ENCODE data around the gene UBXN4.

DNA sequence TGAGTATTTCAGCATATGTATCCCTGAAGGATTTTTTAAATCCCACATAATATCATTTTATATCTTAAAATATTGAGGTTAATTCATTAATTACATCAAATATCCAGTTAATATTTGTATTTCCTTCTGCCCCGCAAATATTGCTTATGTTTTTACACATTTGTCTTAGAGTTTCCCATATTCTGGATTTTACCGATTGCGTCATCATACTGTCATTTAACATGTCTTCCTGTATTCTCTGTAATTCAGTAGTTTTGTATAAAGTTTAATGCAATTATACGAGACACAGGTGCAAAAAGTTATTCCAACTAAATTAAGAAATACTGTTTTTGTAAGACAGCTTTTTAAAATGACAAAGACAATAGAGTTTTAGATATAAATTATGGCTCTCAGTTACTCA is 33.5 kb upstream of the UBXN4 start:
- TF ChIP-seq, protein P1, sequence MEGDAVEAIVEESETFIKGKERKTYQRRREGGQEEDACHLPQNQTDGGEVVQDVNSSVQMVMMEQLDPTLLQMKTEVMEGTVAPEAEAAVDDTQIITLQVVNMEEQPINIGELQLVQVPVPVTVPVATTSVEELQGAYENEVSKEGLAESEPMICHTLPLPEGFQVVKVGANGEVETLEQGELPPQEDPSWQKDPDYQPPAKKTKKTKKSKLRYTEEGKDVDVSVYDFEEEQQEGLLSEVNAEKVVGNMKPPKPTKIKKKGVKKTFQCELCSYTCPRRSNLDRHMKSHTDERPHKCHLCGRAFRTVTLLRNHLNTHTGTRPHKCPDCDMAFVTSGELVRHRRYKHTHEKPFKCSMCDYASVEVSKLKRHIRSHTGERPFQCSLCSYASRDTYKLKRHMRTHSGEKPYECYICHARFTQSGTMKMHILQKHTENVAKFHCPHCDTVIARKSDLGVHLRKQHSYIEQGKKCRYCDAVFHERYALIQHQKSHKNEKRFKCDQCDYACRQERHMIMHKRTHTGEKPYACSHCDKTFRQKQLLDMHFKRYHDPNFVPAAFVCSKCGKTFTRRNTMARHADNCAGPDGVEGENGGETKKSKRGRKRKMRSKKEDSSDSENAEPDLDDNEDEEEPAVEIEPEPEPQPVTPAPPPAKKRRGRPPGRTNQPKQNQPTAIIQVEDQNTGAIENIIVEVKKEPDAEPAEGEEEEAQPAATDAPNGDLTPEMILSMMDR (conservative IDR thresholded peaks at IDR 0.05; ENCODE audit: low read depth, low read length): no peak
- no peak for TF ChIP-seq SMC3 (IDR thresholded peaks at IDR 0.05; ENCODE audit: low read depth, low read length)
- TF ChIP-seq FOS (IDR thresholded peaks at IDR 0.05; ENCODE audit: low read depth, low read length): no peak

Data from IMR-90 (cell line).